Measurements from ENCODE around the gene IQCH. TPM values are rescaled to one million over a fixed set of nuclear protein-coding genes. Genes with fewer than 3 reads are reported as not detected.
"Not testable (repeated sequence)": the region's sequence is repeated elsewhere in the genome, so short reads cannot be mapped to it uniquely, and the experiment has no call there.

IQCH gene
- total and polyA plus RNA-seq, 2 donors (not counting 1 experiment from before 2014, with no cell fraction given), result 1.7 to 5.0 TPM

DNA sequence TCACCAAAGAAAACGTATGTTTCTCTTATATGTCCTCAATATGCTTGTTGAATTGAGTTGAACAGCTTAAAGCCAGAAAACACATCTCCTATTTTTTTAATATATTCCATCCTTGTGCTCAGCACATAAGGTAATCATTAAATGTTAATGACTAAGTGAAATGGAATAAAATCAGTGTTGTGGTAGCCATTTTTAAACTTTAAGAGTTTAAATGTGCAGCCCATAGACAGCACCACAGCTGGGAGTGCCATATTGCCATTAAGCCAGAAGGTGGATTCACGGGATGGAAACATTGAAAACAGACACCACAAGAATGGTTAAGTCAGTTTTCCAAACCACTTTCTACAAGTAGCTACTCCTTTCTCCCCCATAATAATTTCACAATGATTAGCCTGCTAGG is 189.5 kb downstream of the IQCH start:
- H3K9me3 ChIP-seq (ENCODE audit: control insufficient read depth, insufficient read depth, low read depth, low read length), result no peaks in the 10 kb centered on the region
- H3K79me2 ChIP-seq (ENCODE audit: control insufficient read depth, insufficient read depth, low read length), result no peaks in the 10 kb centered on the region
- H4K20me1 ChIP-seq (ENCODE audit: control insufficient read depth, extremely low read depth, insufficient read depth, low read length), result no peaks in the 10 kb centered on the region
- H3K4me2 ChIP-seq (ENCODE audit: extremely low read depth, insufficient read depth, low read length), result no peak overlapping the region
- no peak overlapping the region for H2AFZ ChIP-seq (ENCODE audit: low read length)
- no peak overlapping the region for H3K9ac ChIP-seq (ENCODE audit: insufficient read depth, low read length)
- H3K27ac ChIP-seq (ENCODE audit: insufficient read depth, low read length), result no peak overlapping the region
- H3K27me3 ChIP-seq (ENCODE audit: control insufficient read depth, insufficient read depth, low read length), result no peaks in the 10 kb centered on the region
- H3K4me3 ChIP-seq (replicated peaks in 1 of 4; ENCODE audit: control extremely low read depth in 1 of 4, insufficient read depth in 1 of 4, low read depth in 3 of 4, low read length in 4 of 4), result no peak overlapping the region
- DNase-seq (ENCODE audit: low read depth in 2 of 2), result no peak
- no peaks in the 10 kb centered on the region for H3K36me3 ChIP-seq (ENCODE audit: control insufficient read depth, insufficient read depth, low read length)
- TF ChIP-seq, protein P1, sequence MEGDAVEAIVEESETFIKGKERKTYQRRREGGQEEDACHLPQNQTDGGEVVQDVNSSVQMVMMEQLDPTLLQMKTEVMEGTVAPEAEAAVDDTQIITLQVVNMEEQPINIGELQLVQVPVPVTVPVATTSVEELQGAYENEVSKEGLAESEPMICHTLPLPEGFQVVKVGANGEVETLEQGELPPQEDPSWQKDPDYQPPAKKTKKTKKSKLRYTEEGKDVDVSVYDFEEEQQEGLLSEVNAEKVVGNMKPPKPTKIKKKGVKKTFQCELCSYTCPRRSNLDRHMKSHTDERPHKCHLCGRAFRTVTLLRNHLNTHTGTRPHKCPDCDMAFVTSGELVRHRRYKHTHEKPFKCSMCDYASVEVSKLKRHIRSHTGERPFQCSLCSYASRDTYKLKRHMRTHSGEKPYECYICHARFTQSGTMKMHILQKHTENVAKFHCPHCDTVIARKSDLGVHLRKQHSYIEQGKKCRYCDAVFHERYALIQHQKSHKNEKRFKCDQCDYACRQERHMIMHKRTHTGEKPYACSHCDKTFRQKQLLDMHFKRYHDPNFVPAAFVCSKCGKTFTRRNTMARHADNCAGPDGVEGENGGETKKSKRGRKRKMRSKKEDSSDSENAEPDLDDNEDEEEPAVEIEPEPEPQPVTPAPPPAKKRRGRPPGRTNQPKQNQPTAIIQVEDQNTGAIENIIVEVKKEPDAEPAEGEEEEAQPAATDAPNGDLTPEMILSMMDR (conservative IDR thresholded peaks at IDR 0.05 in 1 of 2, IDR thresholded peaks at IDR 0.05 in 1 of 2; ENCODE audit: low read depth in 1 of 2, low read length in 2 of 2), result no peak
- TF ChIP-seq EZH2 (IDR thresholded peaks at IDR 0.05; ENCODE audit: low read length, missing control alignments), result no peak
- H3K4me1 ChIP-seq (ENCODE audit: control insufficient read depth, extremely low read depth, insufficient read depth, low read length), result no peaks in the 10 kb centered on the region

DNA sequence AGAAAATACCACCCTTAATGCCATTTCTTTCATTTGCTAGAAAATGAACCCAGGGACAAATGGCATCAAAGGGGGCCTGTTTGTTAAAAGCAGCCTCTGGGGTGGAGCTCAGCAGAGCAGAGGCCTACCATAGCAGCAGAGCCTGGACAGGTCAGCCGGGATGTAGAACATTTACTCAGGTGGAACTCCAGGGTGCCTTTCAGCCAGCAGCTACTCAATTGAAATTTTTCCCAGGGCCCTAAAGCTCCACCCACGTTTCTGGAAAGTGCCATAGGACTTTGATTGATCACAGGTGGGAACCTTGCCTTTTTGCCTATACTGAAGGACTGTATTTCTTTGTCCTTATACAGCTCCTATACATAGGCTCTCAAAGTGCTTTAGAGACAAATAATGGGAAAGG is 191.9 kb downstream of the IQCH start:
- Histone ChIP-seq H3K79me2 (ENCODE audit: control insufficient read depth, insufficient read depth, low read length) (no peaks in the 10 kb centered on the region), H4K20me1 (ENCODE audit: control insufficient read depth, extremely low read depth, insufficient read depth, low read length) (no peaks in the 10 kb centered on the region), H3K9ac (ENCODE audit: insufficient read depth, low read length) (no peak overlapping the region), H3K36me3 (ENCODE audit: control insufficient read depth, insufficient read depth, low read length) (no peaks in the 10 kb centered on the region), H3K4me2 (ENCODE audit: extremely low read depth, insufficient read depth, low read length) (no peak overlapping the region), H3K4me1 (ENCODE audit: control insufficient read depth, extremely low read depth, insufficient read depth, low read length) (no peaks in the 10 kb centered on the region), H3K4me3 (replicated peaks in 1 of 4; ENCODE audit: control extremely low read depth in 1 of 4, insufficient read depth in 1 of 4, low read depth in 3 of 4, low read length in 4 of 4) (no peak overlapping the region), H2AFZ (ENCODE audit: low read length) (no peak overlapping the region), H3K27ac (ENCODE audit: insufficient read depth, low read length) (no peak overlapping the region), H3K9me3 (ENCODE audit: control insufficient read depth, insufficient read depth, low read depth, low read length) (no peaks in the 10 kb centered on the region), H3K27me3 (ENCODE audit: control insufficient read depth, insufficient read depth, low read length) (no peaks in the 10 kb centered on the region)
- TF ChIP-seq, protein P1 (conservative IDR thresholded peaks at IDR 0.05 in 1 of 2, IDR thresholded peaks at IDR 0.05 in 1 of 2; ENCODE audit: low read depth in 1 of 2, low read length in 2 of 2), result no peak
- TF ChIP-seq EZH2 (IDR thresholded peaks at IDR 0.05; ENCODE audit: low read length, missing control alignments), result no peak
- DNase-seq (ENCODE audit: low read depth in 2 of 2), result no peak

DNA sequence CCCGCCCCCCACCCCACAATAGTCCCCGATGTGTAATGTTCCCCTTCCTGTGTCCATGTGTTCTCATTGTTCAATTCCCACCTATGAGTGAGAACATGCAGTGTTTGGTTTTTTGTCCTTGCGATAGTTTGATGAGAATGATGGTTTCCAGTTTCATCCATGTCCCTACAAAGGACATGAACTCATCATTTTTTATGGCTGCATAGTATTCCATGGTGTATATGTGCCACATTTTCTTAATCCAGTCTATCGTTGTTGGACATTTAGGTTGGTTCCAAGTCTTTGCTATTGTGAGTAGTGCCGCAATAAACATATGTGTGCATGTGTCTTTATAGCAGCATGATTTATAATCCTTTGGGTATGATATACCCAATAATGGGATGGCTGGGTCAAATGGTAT is 193.8 kb downstream of the IQCH start:
- H2AFZ ChIP-seq (ENCODE audit: low read length); H3K9me3 ChIP-seq (ENCODE audit: control insufficient read depth, insufficient read depth, low read depth, low read length); H3K79me2 ChIP-seq (ENCODE audit: control insufficient read depth, insufficient read depth, low read length); H4K20me1 ChIP-seq (ENCODE audit: control insufficient read depth, extremely low read depth, insufficient read depth, low read length); DNase-seq (ENCODE audit: low read depth in 2 of 2); H3K27ac ChIP-seq (ENCODE audit: insufficient read depth, low read length); H3K27me3 ChIP-seq (ENCODE audit: control insufficient read depth, insufficient read depth, low read length); H3K4me1 ChIP-seq (ENCODE audit: control insufficient read depth, extremely low read depth, insufficient read depth, low read length); H3K9ac ChIP-seq (ENCODE audit: insufficient read depth, low read length); H3K4me3 ChIP-seq (replicated peaks in 1 of 4; ENCODE audit: control extremely low read depth in 1 of 4, insufficient read depth in 1 of 4, low read depth in 3 of 4, low read length in 4 of 4); H3K4me2 ChIP-seq (ENCODE audit: extremely low read depth, insufficient read depth, low read length); H3K36me3 ChIP-seq (ENCODE audit: control insufficient read depth, insufficient read depth, low read length): not testable (repeated sequence)

DNA sequence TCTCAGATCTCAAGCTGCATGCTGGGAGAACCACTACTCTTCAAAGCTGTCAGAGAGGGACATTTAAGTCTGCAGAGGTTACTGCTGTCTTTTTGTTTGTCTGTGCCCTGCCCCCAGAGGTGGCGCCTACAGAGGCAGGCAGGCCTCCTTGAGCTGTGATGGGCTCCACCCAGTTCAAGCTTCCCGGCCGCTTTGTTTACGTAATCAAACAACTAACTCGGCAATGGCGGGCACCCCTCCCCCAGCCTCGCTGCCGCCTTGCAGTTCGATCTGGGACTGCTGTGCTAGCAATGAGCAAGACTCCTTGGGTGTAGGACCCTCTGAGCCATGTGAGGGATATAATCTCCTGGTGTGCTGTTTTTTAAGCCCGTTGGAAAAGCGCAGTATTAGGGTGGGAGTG is 199.1 kb downstream of the IQCH start:
- not testable (repeated sequence) for H3K9ac ChIP-seq (ENCODE audit: insufficient read depth, low read length); H3K4me3 ChIP-seq (replicated peaks in 1 of 4; ENCODE audit: control extremely low read depth in 1 of 4, insufficient read depth in 1 of 4, low read depth in 3 of 4, low read length in 4 of 4); H3K36me3 ChIP-seq (ENCODE audit: control insufficient read depth, insufficient read depth, low read length); H3K4me2 ChIP-seq (ENCODE audit: extremely low read depth, insufficient read depth, low read length); H4K20me1 ChIP-seq (ENCODE audit: control insufficient read depth, extremely low read depth, insufficient read depth, low read length); H3K4me1 ChIP-seq (ENCODE audit: control insufficient read depth, extremely low read depth, insufficient read depth, low read length); DNase-seq (ENCODE audit: low read depth in 2 of 2); H3K79me2 ChIP-seq (ENCODE audit: control insufficient read depth, insufficient read depth, low read length); H3K27me3 ChIP-seq (ENCODE audit: control insufficient read depth, insufficient read depth, low read length); H2AFZ ChIP-seq (ENCODE audit: low read length); H3K27ac ChIP-seq (ENCODE audit: insufficient read depth, low read length); H3K9me3 ChIP-seq (ENCODE audit: control insufficient read depth, insufficient read depth, low read depth, low read length)
